GM18907 (cell line): ENCODE results near the gene SLC7A14.

Experiments
- ATAC-seq: cut with Tn5 transposase; IDR thresholded peaks from one replicate; pipeline ENCODE4 v1.9.1; 2021; ENCODE audit warnings: mild to moderate bottlenecking, moderate library complexity; ENCODE audit not compliant: unreplicated experiment

The SLC7A14 gene

GRCh38 chr3:170539897-170540296 is 46.0 kb downstream of the SLC7A14 start:
- ATAC-seq, result no peak

GRCh38 chr3:170536712-170537111 is 49.2 kb downstream of the SLC7A14 start:
- ATAC-seq, result no peak

GRCh38 chr3:170534227-170534626 is 51.6 kb downstream of the SLC7A14 start:
- ATAC-seq, result no peak

- ATAC-seq, result no peak
Measured at GRCh38 chr3:170532573-170532972, 53.3 kb downstream of the SLC7A14 start.

GRCh38 chr3:170531657-170532335 is 54.1 kb downstream of the SLC7A14 start:
- no peak for ATAC-seq

GRCh38 chr3:170531054-170531453 is 54.8 kb downstream of the SLC7A14 start:
- no peak for ATAC-seq

- no peak for ATAC-seq
Measured at GRCh38 chr3:170529912-170530311, 56.0 kb downstream of the SLC7A14 start.

- no peak for ATAC-seq
Measured at GRCh38 chr3:170529346-170529745, 56.5 kb downstream of the SLC7A14 start.

GRCh38 chr3:170528726-170529125 is 57.1 kb downstream of the SLC7A14 start:
- ATAC-seq, result no peak

GRCh38 chr3:170524073-170524472 is 61.8 kb downstream of the SLC7A14 start:
- no peak for ATAC-seq

GRCh38 chr3:170523248-170523647 is 62.6 kb downstream of the SLC7A14 start:
- no peak for ATAC-seq

- no peak for ATAC-seq
Measured at GRCh38 chr3:170522201-170522600, 63.7 kb downstream of the SLC7A14 start.

- no peak for ATAC-seq
Measured at GRCh38 chr3:170520996-170521395, 64.9 kb downstream of the SLC7A14 start.

GRCh38 chr3:170517242-170517945 is 68.5 kb downstream of the SLC7A14 start:
- no peak for ATAC-seq

- no peak for ATAC-seq
Measured at GRCh38 chr3:170513642-170514041, 72.2 kb downstream of the SLC7A14 start.

GRCh38 chr3:170511371-170511770 is 74.5 kb downstream of the SLC7A14 start:
- no peak for ATAC-seq

- ATAC-seq, result no peak
Measured at GRCh38 chr3:170508839-170509238, 77.0 kb downstream of the SLC7A14 start.

- no peak for ATAC-seq
Measured at GRCh38 chr3:170508291-170508690, 77.6 kb downstream of the SLC7A14 start.

GRCh38 chr3:170507063-170507462 is 78.8 kb downstream of the SLC7A14 start:
- no peak for ATAC-seq

GRCh38 chr3:170506556-170506955 is 79.3 kb downstream of the SLC7A14 start:
- ATAC-seq, result no peak

- ATAC-seq, result no peak
Measured at GRCh38 chr3:170502297-170502696, 83.6 kb downstream of the SLC7A14 start.

GRCh38 chr3:170500995-170501394 is 84.9 kb downstream of the SLC7A14 start:
- ATAC-seq, result no peak

GRCh38 chr3:170500462-170500861 is 85.4 kb downstream of the SLC7A14 start:
- no peak for ATAC-seq
